GM19324 (cell line): ENCODE measurements around the gene CLPSL2.
A peak's percentile ranks its signal among the peaks of the same experiment; 100 is the strongest.
"Not testable (repeated sequence)": the region's sequence is repeated elsewhere in the genome, so short reads cannot be mapped to it uniquely, and the experiment has no call there.

Experiments
- ATAC-seq: cut with Tn5 transposase; IDR thresholded peaks from one replicate; pipeline ENCODE4 v1.9.1; 2021; ENCODE audit warnings: mild to moderate bottlenecking, moderate library complexity; ENCODE audit not compliant: unreplicated experiment, low FRiP score

CLPSL2 gene

GRCh38 chr6:35776364-35777215, at the start of gene CLPSL2:
Gene CLPSL2, plus strand, starts transcription at chr6:35776598. Its CDS starts 21 bp downstream, at chr6:35776619.
- no peak for ATAC-seq

- ATAC-seq = no peak
These were observed 49.0 kb upstream of the CLPSL2 start for GRCh38 chr6:35727231-35727934.

GRCh38 chr6:35727935-35728682, 48.3 kb upstream of the CLPSL2 start:
- ATAC-seq = no peak

GRCh38 chr6:35728683-35729678, 47.4 kb upstream of the CLPSL2 start:
- ATAC-seq = no peak

GRCh38 chr6:35729722-35730121, 46.7 kb upstream of the CLPSL2 start:
- no peak for ATAC-seq

GRCh38 chr6:35730745-35731413, 45.5 kb upstream of the CLPSL2 start:
- no peak for ATAC-seq

GRCh38 chr6:35731414-35731735, 45.0 kb upstream of the CLPSL2 start:
- ATAC-seq = peak; percentile 51

GRCh38 chr6:35731736-35732532, 44.5 kb upstream of the CLPSL2 start:
- ATAC-seq = peak; percentile 68

- ATAC-seq = no peak
These were observed 42.8 kb upstream of the CLPSL2 start for GRCh38 chr6:35733633-35734032.

GRCh38 chr6:35734319-35734718, 42.1 kb upstream of the CLPSL2 start:
- ATAC-seq = not testable (repeated sequence)

- ATAC-seq = no peak
These were observed 40.9 kb upstream of the CLPSL2 start for GRCh38 chr6:35735452-35735851.

- ATAC-seq = no peak
These were observed 40.0 kb upstream of the CLPSL2 start for GRCh38 chr6:35736253-35736894.

- no peak for ATAC-seq
These were observed 39.4 kb upstream of the CLPSL2 start, which contains the start of gene ARMC12 for GRCh38 chr6:35736982-35737412. Gene ARMC12, plus strand, starts transcription at chr6:35737032. Its CDS starts 77 bp downstream, at chr6:35737109.

GRCh38 chr6:35737413-35738211, 38.8 kb upstream of the CLPSL2 start:
- no peak for ATAC-seq

- no peak for ATAC-seq
These were observed 36.5 kb upstream of the CLPSL2 start for GRCh38 chr6:35739645-35740524.

GRCh38 chr6:35742842-35743241, 33.6 kb upstream of the CLPSL2 start:
- ATAC-seq = no peak
